Upper lobe of left lung (tissue), 4 donors: ENCODE measurements around the gene BTG2.

Source experiments
- POLR2AphosphoS5 ChIP-seq, 2 donors: sonication (generic); formaldehyde crosslinking; IDR thresholded peaks; one replicate each; pipeline ENCODE4 v1.5.1; 2017; ENCODE audit warnings: antibody characterized with exemption in 2 of 2
- TF ChIP-seq, protein P1 (sequence below), 6 experiments: fragments of 450-650 bp in 4 of 6; fragments of 200-600 bp in 2 of 6; sonication (generic) in 2 of 6; IDR thresholded peaks; one replicate each; pipeline ENCODE4 v1.5.1; 2016 to 2019; ENCODE audit warnings: antibody characterized with exemption in 6 of 6

DNA sequence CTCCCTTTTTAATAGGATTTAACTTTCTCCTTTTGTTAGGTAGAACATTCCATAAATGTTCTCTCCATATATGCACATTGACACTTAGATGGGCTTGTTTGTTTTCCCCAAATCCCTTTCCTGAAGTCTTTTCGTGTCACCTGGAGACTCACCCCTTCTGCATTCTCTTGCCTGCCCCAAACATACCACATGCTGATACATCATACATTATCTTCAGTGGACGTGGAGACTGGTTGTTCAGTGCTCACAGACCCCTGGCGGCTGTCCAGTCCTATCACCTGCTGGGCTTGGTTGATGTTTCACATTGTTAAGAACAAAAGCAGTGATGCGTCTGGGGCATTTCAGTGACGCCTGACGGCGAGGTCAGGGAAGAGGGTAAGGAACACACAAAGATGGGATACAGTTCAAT is 23.4 kb downstream of the BTG2 start:
- TF ChIP-seq POLR2AphosphoS5 (IDR thresholded peaks at IDR 0.05): no peak
- TF ChIP-seq, protein P1, sequence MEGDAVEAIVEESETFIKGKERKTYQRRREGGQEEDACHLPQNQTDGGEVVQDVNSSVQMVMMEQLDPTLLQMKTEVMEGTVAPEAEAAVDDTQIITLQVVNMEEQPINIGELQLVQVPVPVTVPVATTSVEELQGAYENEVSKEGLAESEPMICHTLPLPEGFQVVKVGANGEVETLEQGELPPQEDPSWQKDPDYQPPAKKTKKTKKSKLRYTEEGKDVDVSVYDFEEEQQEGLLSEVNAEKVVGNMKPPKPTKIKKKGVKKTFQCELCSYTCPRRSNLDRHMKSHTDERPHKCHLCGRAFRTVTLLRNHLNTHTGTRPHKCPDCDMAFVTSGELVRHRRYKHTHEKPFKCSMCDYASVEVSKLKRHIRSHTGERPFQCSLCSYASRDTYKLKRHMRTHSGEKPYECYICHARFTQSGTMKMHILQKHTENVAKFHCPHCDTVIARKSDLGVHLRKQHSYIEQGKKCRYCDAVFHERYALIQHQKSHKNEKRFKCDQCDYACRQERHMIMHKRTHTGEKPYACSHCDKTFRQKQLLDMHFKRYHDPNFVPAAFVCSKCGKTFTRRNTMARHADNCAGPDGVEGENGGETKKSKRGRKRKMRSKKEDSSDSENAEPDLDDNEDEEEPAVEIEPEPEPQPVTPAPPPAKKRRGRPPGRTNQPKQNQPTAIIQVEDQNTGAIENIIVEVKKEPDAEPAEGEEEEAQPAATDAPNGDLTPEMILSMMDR (IDR thresholded peaks at IDR 0.05): no peak
